T-cell (primary cell): Measurements from ENCODE around the gene PARD3. TPM values are rescaled to one million over a fixed set of nuclear protein-coding genes. Genes with fewer than 3 reads are reported as not detected.

Experiments
- ATAC-seq, 4 experiments: fragments of 200-7000 bp in 3 of 4; fragments of 150-1000 bp in 1 of 4; cut with Tn5 transposase; replicated peaks in 1 of 4; 1 replicate in 3 of 4; 2 replicates in 1 of 4; pipeline ENCODE4 v1.10.0; 2021; ENCODE audit warnings: moderate library complexity in 3 of 4, mild to moderate bottlenecking in 2 of 4, moderate number of reproducible peaks in 1 of 4
- CTCF ChIA-PET, 2 donors: fragments of 300-600 bp; sonication (Branson Sonifier 250); formaldehyde crosslinking; loops; one replicate each; lab custom pipeline; 2022; ENCODE audit warnings: antibody characterized with exemption in 2 of 2; lab: Charles Lee
- POLR2A ChIA-PET, 2 donors: fragments of 300-600 bp; sonication (Branson Sonifier 250); formaldehyde crosslinking; loops; one replicate each; lab custom pipeline; 2022; ENCODE audit warnings: antibody characterized with exemption in 2 of 2; lab: Charles Lee
- DNase-seq, 35 experiments: peaks; one replicate each; pipeline versions ENCODE4 v3.0.0 to v3.0.0-alpha.2; 2013 to 2023
- H3K27ac ChIP-seq: one replicate; pipeline ENCODE4 v1.5.1; 2013; ENCODE audit warnings: low read length
- H3K27me3 ChIP-seq, 2 experiments: replicated peaks in 1 of 2; 1 replicate in 1 of 2; 2 replicates in 1 of 2; pipeline versions ENCODE4 v1.6.1 to v1.7.0; 2013; ENCODE audit warnings: low read length in 1 of 2, mixed read lengths in 1 of 2; ENCODE audit not compliant: control insufficient read depth in 2 of 2, insufficient read depth in 2 of 2; ENCODE audit errors: extremely low read depth in 1 of 2
- H3K36me3 ChIP-seq, 2 donors: 1 replicate in 1 of 2; 2 replicates in 1 of 2; pipeline versions ENCODE4 v1.6.1 to v1.7.0; 2013; ENCODE audit warnings: low read length in 1 of 2; ENCODE audit not compliant: control insufficient read depth in 2 of 2, insufficient read depth in 1 of 2; ENCODE audit errors: extremely low read depth in 1 of 2
- H3K4me1 ChIP-seq, 2 experiments: 1 replicate in 1 of 2; 2 replicates in 1 of 2; pipeline versions ENCODE4 v1.6.1 to v1.7.0; 2013; ENCODE audit warnings: low read length in 2 of 2, mixed read lengths in 1 of 2; ENCODE audit not compliant: insufficient read depth in 2 of 2, control insufficient read depth in 1 of 2; ENCODE audit errors: extremely low read depth in 1 of 2
- H3K4me3 ChIP-seq, 2 donors: 1 replicate in 1 of 2; 2 replicates in 1 of 2; pipeline versions ENCODE4 v1.5.1 to v1.7.0; 2013; ENCODE audit warnings: mild to moderate bottlenecking in 2 of 2, low read length in 1 of 2, moderate library complexity in 1 of 2; ENCODE audit not compliant: control insufficient read depth in 1 of 2; ENCODE audit errors: extremely low read depth in 1 of 2
- H3K9me3 ChIP-seq: 2 replicates; pipeline ENCODE4 v1.7.0; 2013
- H3K27ac Mint-ChIP-seq, 2 donors: one replicate each; pipeline ENCODE4 v1.8.0; 2020 to 2021; ENCODE audit warnings: mild to moderate bottlenecking in 2 of 2, mixed read lengths in 2 of 2
- H3K27me3 Mint-ChIP-seq, 2 donors: one replicate each; pipeline ENCODE4 v1.8.0; 2021 to 2022; ENCODE audit warnings: mixed read lengths in 2 of 2
- H3K36me3 Mint-ChIP-seq: one replicate; pipeline ENCODE4 v1.8.0; 2021; ENCODE audit warnings: mixed read lengths
- H3K4me1 Mint-ChIP-seq, 3 donors: one replicate each; pipeline ENCODE4 v1.8.0; 2020 to 2022; ENCODE audit warnings: mixed read lengths in 3 of 3, mild to moderate bottlenecking in 1 of 3
- H3K4me3 Mint-ChIP-seq, 3 donors: one replicate each; pipeline ENCODE4 v1.8.0; 2020 to 2022; ENCODE audit warnings: mild to moderate bottlenecking in 3 of 3, mixed read lengths in 3 of 3, moderate library complexity in 3 of 3
- H3K9me3 Mint-ChIP-seq, 3 donors: one replicate each; pipeline ENCODE4 v1.8.0; 2020 to 2022; ENCODE audit warnings: mixed read lengths in 3 of 3
- WGBS: methylation state at CpG from one replicate; pipeline ENCODE4 v1.1.5; 2013; ENCODE audit warnings: missing lambda C conversion rate; ENCODE audit not compliant: insufficient coverage; 5-methylcytosine and 5-hydroxymethylcytosine counted together
- total RNA-seq, 35 experiments: library from RNA in 6 of 35; stranded (reverse) in 6 of 35; fragments of 120-200 nt in 1 of 35; gene quantifications; one replicate each; pipeline versions ENCODE4 v1.2.1 to v1.2.4 and lab custom pipeline; 2013 to 2026

The PARD3 gene
- total RNA-seq, 5 donors from 2014 or later (not counting 1 experiment from before 2014, with no cell fraction given), result 0.36 to 0.92 (median 0.65) TPM

DNA sequence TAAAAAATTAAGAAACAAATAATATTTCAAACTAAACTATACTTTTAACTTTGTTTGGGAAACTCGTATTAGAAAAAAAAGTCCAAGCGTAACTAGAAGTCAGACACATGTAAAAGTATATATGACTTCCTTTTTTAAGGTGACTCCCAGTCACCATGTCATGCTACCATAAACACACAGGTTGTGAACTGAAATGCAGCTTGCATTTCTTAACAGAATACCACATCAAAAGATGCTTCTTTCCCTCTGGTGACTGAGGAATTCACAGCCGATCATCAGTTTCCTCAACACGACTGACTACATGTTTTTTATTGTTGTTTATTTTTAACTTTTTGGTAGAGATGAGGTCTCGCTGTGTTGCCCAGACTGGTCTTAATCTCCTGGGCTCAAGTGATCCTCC is 445.0 kb downstream of the PARD3 start:
- peak in 1 of 35 experiments; percentile 1 for DNase-seq
- no peaks in the 10 kb centered on the region for H3K9me3 ChIP-seq
- H3K27me3 ChIP-seq, result no peaks in the 10 kb centered on the region
- WGBS, result no CpG with 5 or more reads among the region's 5 CpGs
- H3K9me3 Mint-ChIP-seq, result no peaks in the 10 kb centered on the region
- H3K4me1 Mint-ChIP-seq, result peaks cover 4 to 11% (median 9%) of the 10 kb centered on the region in 3 donors
- peak in 1 of 4 experiments; percentile 43 for ATAC-seq
- no peaks in the 10 kb centered on the region for H3K36me3 Mint-ChIP-seq
- H3K27ac ChIP-seq, result no peak overlapping the region
- H3K27ac Mint-ChIP-seq, result no peak overlapping the region
- no peaks in the 10 kb centered on the region for H3K36me3 ChIP-seq
- peaks cover 0 to 9% of the 10 kb centered on the region in 2 experiments for H3K4me1 ChIP-seq
- no peak overlapping the region for H3K4me3 ChIP-seq
- no peak overlapping the region for H3K4me3 Mint-ChIP-seq
- CTCF ChIA-PET, result no interaction called here
- POLR2A ChIA-PET, result no interaction called here
- H3K27me3 Mint-ChIP-seq, result peaks cover 0 to 2% of the 10 kb centered on the region in 2 donors

DNA sequence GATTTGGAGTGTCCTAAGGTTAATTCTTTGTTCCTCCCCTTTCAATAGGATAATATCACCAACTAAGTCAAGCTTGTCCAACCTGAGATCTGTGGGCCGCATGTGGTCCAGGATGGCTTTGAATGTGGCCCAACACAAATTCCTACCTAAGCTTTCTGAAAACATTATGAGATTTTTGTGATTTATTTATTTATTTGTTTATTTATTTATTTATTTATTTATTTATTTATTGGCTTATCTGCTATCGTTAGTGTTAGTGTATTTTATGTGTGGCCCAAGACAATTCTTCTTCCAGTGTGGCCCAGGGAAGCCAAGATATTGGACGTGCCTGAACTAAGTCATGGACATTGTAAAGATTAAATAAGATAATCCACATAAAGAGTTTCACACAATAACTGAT is 446.0 kb downstream of the PARD3 start:
- CTCF ChIA-PET, result no interaction called here
- Mint-ChIP-seq H3K4me3 (no peak overlapping the region), H3K36me3 (no peaks in the 10 kb centered on the region), H3K27ac (no peak overlapping the region), H3K9me3 (no peaks in the 10 kb centered on the region), H3K4me1 (peaks cover 4 to 11% (median 9%) of the 10 kb centered on the region in 3 donors), H3K27me3 (peaks cover 0 to 2% of the 10 kb centered on the region in 2 donors)
- Histone ChIP-seq H3K4me1 (peaks cover 0 to 9% of the 10 kb centered on the region in 2 experiments), H3K36me3 (no peaks in the 10 kb centered on the region), H3K27ac (no peak overlapping the region), H3K27me3 (no peaks in the 10 kb centered on the region), H3K4me3 (no peak overlapping the region), H3K9me3 (no peaks in the 10 kb centered on the region)
- DNase-seq (no peak), ATAC-seq (no peak)
- no CpG with 5 or more reads among the region's 3 CpGs for WGBS
- POLR2A ChIA-PET, result no interaction called here

GRCh38 chr10:34364253-34365037 is 450.7 kb downstream of the PARD3 start:
- Mint-ChIP-seq H3K27ac (no peak overlapping the region), H3K36me3 (no peaks in the 10 kb centered on the region), H3K4me1 (peaks cover 0 to 5% (median 2%) of the 10 kb centered on the region in 3 donors), H3K27me3 (peaks cover 0 to 2% of the 10 kb centered on the region in 2 donors), H3K4me3 (no peak overlapping the region), H3K9me3 (no peaks in the 10 kb centered on the region)
- Histone ChIP-seq H3K4me1 (peaks cover 0 to 1% of the 10 kb centered on the region in 2 experiments), H3K27me3 (no peaks in the 10 kb centered on the region), H3K4me3 (no peak overlapping the region), H3K9me3 (no peaks in the 10 kb centered on the region), H3K27ac (no peak overlapping the region), H3K36me3 (no peaks in the 10 kb centered on the region)
- DNase-seq (no peak), ATAC-seq (no peak)
- CTCF ChIA-PET, result no interaction called here
- POLR2A ChIA-PET, result no interaction called here
- WGBS, result 88% methylated on average over 2 of the region's 5 CpGs

DNA sequence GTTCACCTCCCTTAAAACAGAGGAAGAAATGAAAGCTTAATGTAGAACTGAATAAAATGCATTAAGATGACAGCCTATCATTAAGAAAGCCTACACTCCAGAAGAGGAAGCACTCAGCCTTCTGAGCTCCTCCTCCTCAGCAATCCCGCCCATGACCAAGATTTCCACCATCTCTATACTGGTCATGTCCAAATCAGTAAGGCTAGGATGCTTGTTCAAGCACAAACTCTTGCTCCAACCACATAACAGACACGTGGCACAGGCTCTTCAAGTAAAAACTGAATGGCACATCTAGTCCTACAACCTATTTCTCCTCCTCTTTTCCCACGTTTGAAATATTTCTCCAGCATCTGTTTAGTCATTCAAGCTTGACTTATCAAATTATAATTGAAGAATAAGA is 454.1 kb downstream of the PARD3 start:
- CTCF ChIA-PET, result no interaction called here
- no peak for ATAC-seq
- Histone ChIP-seq H3K27me3 (no peaks in the 10 kb centered on the region), H3K9me3 (no peaks in the 10 kb centered on the region), H3K36me3 (no peaks in the 10 kb centered on the region), H3K27ac (no peak overlapping the region), H3K4me3 (no peak overlapping the region), H3K4me1 (no peaks in the 10 kb centered on the region)
- H3K4me1 Mint-ChIP-seq, result no peaks in the 10 kb centered on the region
- H3K27me3 Mint-ChIP-seq, result no peaks in the 10 kb centered on the region
- POLR2A ChIA-PET, result no interaction called here
- no peaks in the 10 kb centered on the region for H3K9me3 Mint-ChIP-seq
- no peak overlapping the region for H3K4me3 Mint-ChIP-seq
- no peak for DNase-seq
- H3K36me3 Mint-ChIP-seq, result no peaks in the 10 kb centered on the region
- 70% methylated on average over 1 of the region's 3 CpGs for WGBS
- H3K27ac Mint-ChIP-seq, result no peak overlapping the region

DNA sequence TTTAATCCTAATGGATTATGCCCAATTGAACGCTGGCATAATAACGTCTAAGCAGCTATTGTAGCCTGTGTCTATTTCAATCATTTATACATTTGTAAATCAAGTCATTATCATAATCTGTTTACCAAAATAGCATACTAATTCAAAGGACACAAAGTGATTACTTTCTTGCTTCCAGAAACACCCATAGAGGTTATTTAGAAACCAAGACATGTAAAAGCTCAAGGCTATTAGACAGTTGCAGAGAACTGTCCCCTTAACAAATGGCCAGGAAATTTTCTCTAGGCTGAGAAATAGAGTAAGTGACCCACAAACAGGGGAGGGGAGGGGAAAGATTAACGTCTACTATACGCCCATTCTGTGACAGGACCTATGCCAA is 455.7 kb downstream of the PARD3 start:
- Histone ChIP-seq H3K27ac (no peak overlapping the region), H3K4me3 (no peak overlapping the region), H3K27me3 (no peaks in the 10 kb centered on the region), H3K36me3 (no peaks in the 10 kb centered on the region), H3K4me1 (no peaks in the 10 kb centered on the region), H3K9me3 (no peaks in the 10 kb centered on the region)
- Mint-ChIP-seq H3K9me3 (no peaks in the 10 kb centered on the region), H3K27me3 (peaks cover 0 to 3% of the 10 kb centered on the region in 2 donors), H3K4me3 (no peak overlapping the region), H3K4me1 (no peaks in the 10 kb centered on the region), H3K36me3 (no peaks in the 10 kb centered on the region), H3K27ac (no peak overlapping the region)
- ChIA-PET CTCF (no interaction called here), POLR2A (no interaction called here)
- no peak for DNase-seq
- no peak for ATAC-seq
- no CpG with 5 or more reads among the region's 4 CpGs for WGBS

GRCh38 chr10:34358729-34359434 is 456.2 kb downstream of the PARD3 start:
- CTCF ChIA-PET, result no interaction called here
- peaks cover 0 to 3% of the 10 kb centered on the region in 2 donors for H3K27me3 Mint-ChIP-seq

More at GRCh38 chr10:34358729-34359434, 456.2 kb downstream of the PARD3 start:
- H3K4me1 ChIP-seq, result no peaks in the 10 kb centered on the region
- no peaks in the 10 kb centered on the region for H3K36me3 ChIP-seq
- ATAC-seq (no peak), DNase-seq (no peak)
- Mint-ChIP-seq H3K4me1 (no peaks in the 10 kb centered on the region), H3K36me3 (no peaks in the 10 kb centered on the region), H3K9me3 (no peaks in the 10 kb centered on the region), H3K27ac (no peak overlapping the region), H3K4me3 (no peak overlapping the region)
- WGBS, result 60% methylated on average over 1 of the region's 2 CpGs
- H3K27me3 ChIP-seq, result no peaks in the 10 kb centered on the region
- H3K4me3 ChIP-seq, result no peak overlapping the region
- POLR2A ChIA-PET, result no interaction called here
- no peak overlapping the region for H3K27ac ChIP-seq
- H3K9me3 ChIP-seq, result no peaks in the 10 kb centered on the region
